ENCODE results near the gene PLIN5. TPM values are rescaled to one million over a fixed set of nuclear protein-coding genes. Genes with fewer than 3 reads are reported as not detected.
A peak's percentile ranks its signal among the peaks of the same experiment; 100 is the strongest.

The PLIN5 gene
- total RNA-seq, 1 experiment from 2014 or later = 3.9 TPM

- Histone ChIP-seq H3K4me2 (ENCODE audit: insufficient read depth, insufficient read length, low read length) (no peak overlapping the region), H3T11ph (ENCODE audit: low read length) (no peak overlapping the region), H3K18ac (ENCODE audit: insufficient read length, low read depth, low read length) (no peak overlapping the region), H3K23me2 (ENCODE audit: insufficient read length, low read depth, low read length, poor library complexity, severe bottlenecking) (no peaks in the 10 kb centered on the region), H2AFZ (ENCODE audit: low read length) (no peak overlapping the region), H2BK15ac (ENCODE audit: low read depth, low read length) (no peak overlapping the region), H3K4ac (ENCODE audit: low read depth, low read length) (no peak overlapping the region), H3K9me3 (ENCODE audit: control insufficient read depth, low read depth, low read length) (no peaks in the 10 kb centered on the region), H3K79me2 (ENCODE audit: insufficient read depth, low read length) (no peaks in the 10 kb centered on the region), H3K27me3 (ENCODE audit: insufficient read depth, low read length) (no peaks in the 10 kb centered on the region), H3K4me1 (ENCODE audit: insufficient read depth, low read length) (no peaks in the 10 kb centered on the region; the same call in 1 of the 2 replicates), H3K27ac (ENCODE audit: insufficient read length, low read depth, low read length) (no peak overlapping the region), H4K20me1 (ENCODE audit: control insufficient read depth, insufficient read depth, insufficient read length) (no peaks in the 10 kb centered on the region), H2BK12ac (ENCODE audit: insufficient read length, low read depth, low read length) (no peak overlapping the region), H2BK5ac (ENCODE audit: insufficient read length, low read length) (no peak overlapping the region), H3K23ac (ENCODE audit: insufficient read length, low read depth, low read length) (no peak overlapping the region), H3K9ac (ENCODE audit: extremely low read depth, insufficient read length, low read length) (no peak overlapping the region), H4K5ac (ENCODE audit: insufficient read length, low read depth, low read length) (no peak overlapping the region), H3K14ac (ENCODE audit: insufficient read depth, low read length) (no peak overlapping the region), H2BK20ac (ENCODE audit: low read depth, low read length, poor library complexity, severe bottlenecking) (no peak overlapping the region), H4K8ac (replicated peaks; ENCODE audit: insufficient read length, low read depth, low read length) (no peak overlapping the region), H4K91ac (ENCODE audit: insufficient read length, low read depth, low read length) (no peak overlapping the region), H2BK120ac (ENCODE audit: low read depth, low read length, poor library complexity, severe bottlenecking) (no peak overlapping the region), H3K79me1 (ENCODE audit: insufficient read depth, low read depth, low read length, poor library complexity, severe bottlenecking) (no peaks in the 10 kb centered on the region), H3K56ac (ENCODE audit: insufficient read length, low read depth, low read length) (no peak overlapping the region), H2AK5ac (ENCODE audit: insufficient read length, low read length) (no peak overlapping the region)
- Mint-ChIP-seq H3K36me3 (ENCODE audit: insufficient read depth in 1 of 3, low read depth in 3 of 3) (peaks cover 17 to 47% (median 43%) of the 10 kb centered on the region in 3 experiments; a peak in 6 of 7 replicates), H3K27me3 (ENCODE audit: low read depth) (no peaks in the 10 kb centered on the region), H3K27ac (no peak overlapping the region), H3K9me3 (no peaks in the 10 kb centered on the region), H3K4me1 (no peaks in the 10 kb centered on the region), H3K4me3 (no peak overlapping the region)
- no peak for TF ChIP-seq CTCF (conservative IDR thresholded peaks at IDR 0.05)
- peak; percentile 37 for DNase-seq
- WGBS (ENCODE audit: extremely low coverage, insufficient read length, low lambda C conversion rate) = no CpG with 5 or more reads among the region's 35 CpGs
Observed at GRCh38 chr19:4482721-4483364, 52.2 kb downstream of the PLIN5 start.
